B cell (primary cell): ENCODE data around the gene DPP10. TPM values are rescaled to one million over a fixed set of nuclear protein-coding genes. Genes with fewer than 3 reads are reported as not detected.

Source experiments
- ATAC-seq: fragments of 200-7000 bp; cut with Tn5 transposase; one replicate; pipeline ENCODE4 v1.10.0; 2021; ENCODE audit warnings: low read depth, mild to moderate bottlenecking, moderate number of reproducible peaks, moderate library complexity
- CTCF ChIA-PET: fragments of 350-600 bp; sonication (Branson Sonifier 250); formaldehyde crosslinking; loops from one replicate; lab custom pipeline; 2021; ENCODE audit warnings: antibody characterized with exemption, inconsistent platforms; lab: Charles Lee
- POLR2A ChIA-PET: fragments of 350-600 bp; sonication (Branson Sonifier 250); formaldehyde crosslinking; loops from one replicate; lab custom pipeline; 2021; ENCODE audit warnings: antibody characterized with exemption; lab: Charles Lee
- DNase-seq: peaks from one replicate; pipeline ENCODE4 v3.0.0; 2013
- H2AFZ ChIP-seq: 2 replicates; pipeline ENCODE4 v1.6.1; 2012; ENCODE audit warnings: mild to moderate bottlenecking, low read depth, low read length; ENCODE audit not compliant: insufficient read depth, poor library complexity, severe bottlenecking
- H3K27ac ChIP-seq, 2 donors: 1 replicate in 1 of 2; 2 replicates in 1 of 2; pipeline ENCODE4 v1.5.1; 2012 to 2013; ENCODE audit warnings: low read length in 2 of 2, mild to moderate bottlenecking in 2 of 2, moderate library complexity in 1 of 2
- H3K27me3 ChIP-seq, 4 experiments: fragments of 200-600 bp in 1 of 4; sonication (generic) in 1 of 4; replicated peaks in 1 of 4; 1 replicate in 2 of 4; 2 replicates in 2 of 4; pipeline versions ENCODE4 v1.6.1 to v1.7.0; 2013 to 2016; ENCODE audit warnings: low read length in 3 of 4, mild to moderate bottlenecking in 2 of 4, mixed read lengths in 1 of 4, moderate library complexity in 1 of 4; ENCODE audit not compliant: insufficient read depth in 4 of 4, control insufficient read depth in 3 of 4; ENCODE audit errors: control extremely low read depth in 1 of 4
- H3K36me3 ChIP-seq, 2 experiments: replicated peaks in 1 of 2; 1 replicate in 1 of 2; 2 replicates in 1 of 2; pipeline versions ENCODE4 v1.6.1 to v1.7.1; 2013; ENCODE audit warnings: low read length in 1 of 2; ENCODE audit not compliant: insufficient read depth in 2 of 2, control insufficient read depth in 1 of 2; ENCODE audit errors: control extremely low read depth in 1 of 2, extremely low read depth in 1 of 2
- H3K4me1 ChIP-seq, 2 donors: fragments of 200-600 bp in 1 of 2; sonication (generic) in 1 of 2; 1 replicate in 1 of 2; 2 replicates in 1 of 2; pipeline versions ENCODE4 v1.5.1 to v1.6.1; 2013 to 2017; ENCODE audit warnings: low read length in 2 of 2; ENCODE audit not compliant: control insufficient read depth in 2 of 2, insufficient read depth in 2 of 2
- H3K4me2 ChIP-seq: replicated peaks from 2 replicates; pipeline ENCODE3; 2012; ENCODE audit warnings: mild to moderate bottlenecking, low read depth, low read length; ENCODE audit not compliant: poor library complexity, severe bottlenecking
- H3K4me3 ChIP-seq, 5 experiments: fragments of 200-600 bp in 1 of 5; sonication (generic) in 1 of 5; 1 replicate in 3 of 5; 2 replicates in 2 of 5; pipeline versions ENCODE4 v1.5.1 to v1.7.0; 2011 to 2016; ENCODE audit warnings: low read length in 4 of 5, mild to moderate bottlenecking in 4 of 5, low read depth in 2 of 5, control low read depth in 1 of 5, moderate library complexity in 1 of 5; ENCODE audit not compliant: insufficient read depth in 1 of 5; ENCODE audit errors: control extremely low read depth in 1 of 5, extremely low read depth in 1 of 5
- H3K79me2 ChIP-seq: fragments of 200-600 bp; sonication (generic); one replicate; pipeline ENCODE4 v1.6.0; 2016; ENCODE audit warnings: low read length; ENCODE audit not compliant: control insufficient read depth, insufficient read depth
- H3K9ac ChIP-seq: fragments of 200-600 bp; sonication (generic); 2 replicates; pipeline ENCODE4 v1.6.1; 2017; ENCODE audit warnings: mild to moderate bottlenecking, low read length, moderate library complexity
- H3K9me3 ChIP-seq, 3 donors: one replicate each; pipeline versions ENCODE4 v1.6.1 to v1.7.1; 2013; ENCODE audit warnings: low read length in 2 of 3; ENCODE audit not compliant: control insufficient read depth in 2 of 3, insufficient read depth in 1 of 3; ENCODE audit errors: control extremely low read depth in 1 of 3
- H4K20me1 ChIP-seq: 2 replicates; pipeline ENCODE4 v1.6.0; 2012; ENCODE audit warnings: mild to moderate bottlenecking, low read length; ENCODE audit not compliant: insufficient read depth, control insufficient read depth, poor library complexity, severe bottlenecking
- H3K27ac Mint-ChIP-seq: one replicate; pipeline ENCODE4 v1.8.0; 2021; ENCODE audit warnings: mixed read lengths
- H3K27me3 Mint-ChIP-seq: one replicate; pipeline ENCODE4 v1.8.0; 2021; ENCODE audit warnings: mixed read lengths
- H3K4me1 Mint-ChIP-seq: one replicate; pipeline ENCODE4 v1.8.0; 2021; ENCODE audit warnings: mixed read lengths
- H3K4me3 Mint-ChIP-seq: one replicate; pipeline ENCODE4 v1.8.0; 2021; ENCODE audit warnings: mixed read lengths
- H3K9me3 Mint-ChIP-seq: one replicate; pipeline ENCODE4 v1.8.0; 2022; ENCODE audit warnings: mixed read lengths; ENCODE audit not compliant: insufficient read depth
- EZH2 ChIP-seq: IDR thresholded peaks from 2 replicates; pipeline ENCODE4 v1.6.1; 2012; ENCODE audit warnings: borderline replicate concordance, low read depth, mild to moderate bottlenecking, moderate library complexity, low read length; ENCODE audit not compliant: insufficient read depth, poor library complexity, severe bottlenecking
- WGBS: methylation state at CpG from one replicate; pipeline ENCODE4 v1.1.5; 2013; ENCODE audit warnings: missing lambda C conversion rate; ENCODE audit not compliant: insufficient coverage; 5-methylcytosine and 5-hydroxymethylcytosine counted together
- intact Hi-C: fragments of 100-400 bp; cut with micrococcal nuclease; formaldehyde crosslinking; loops from one replicate; pipeline ENCODE4 v1.10.0; 2022
- polyA plus RNA-seq: library from polyadenylated mRNA; depleted of rRNA; stranded (reverse); fragments of >200 nt; gene quantifications from 2 replicates; pipeline ENCODE4 v1.2.3, GENCODE V29; 2012
- total RNA-seq, 2 donors: library from RNA; stranded (reverse); fragments of 120-200 nt in 1 of 2; gene quantifications; 1 replicate in 1 of 2; 2 replicates in 1 of 2; pipeline versions ENCODE4 v1.2.3 to v1.2.4, GENCODE V29; 2013 to 2022
- TF ChIP-seq, protein P1 (sequence below): fragments of 200-600 bp; IDR thresholded peaks from one replicate; pipeline ENCODE4 v1.8.0; 2022; ENCODE audit warnings: antibody characterized with exemption, mild to moderate bottlenecking

The DPP10 gene
- total and polyA plus RNA-seq, 2 donors (not counting 1 experiment from before 2014, with no cell fraction given), result not detected

DNA sequence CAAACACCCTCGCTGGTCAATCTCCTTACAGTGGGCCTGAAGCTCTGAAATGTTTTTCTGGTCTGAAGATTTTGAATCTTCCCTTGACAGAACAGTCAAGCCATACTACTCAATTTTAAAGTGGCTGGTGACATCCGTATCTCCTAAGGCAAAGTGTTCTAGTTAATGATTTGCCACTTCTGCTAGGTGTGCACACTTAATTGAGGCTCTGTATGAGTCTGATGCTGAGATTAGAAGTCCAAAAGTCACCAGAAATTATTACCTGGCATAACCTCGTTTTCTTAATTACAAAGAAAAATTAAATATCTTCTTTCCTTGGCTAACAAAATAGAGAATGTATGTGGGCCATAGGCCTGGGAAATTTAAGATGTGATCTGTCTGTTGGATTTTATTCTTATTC is 104.1 kb downstream of the DPP10 start:
- no peaks in the 10 kb centered on the region for H3K79me2 ChIP-seq
- Mint-ChIP-seq H3K27ac (no peak overlapping the region), H3K9me3 (no peaks in the 10 kb centered on the region), H3K4me1 (no peaks in the 10 kb centered on the region), H3K4me3 (no peak overlapping the region), H3K27me3 (peaks cover 10% of the 10 kb centered on the region)
- no peak overlapping the region for H3K4me2 ChIP-seq
- no peaks in the 10 kb centered on the region for H3K4me1 ChIP-seq
- no peaks in the 10 kb centered on the region for H3K36me3 ChIP-seq
- H4K20me1 ChIP-seq, result no peaks in the 10 kb centered on the region
- H3K4me3 ChIP-seq, result no peak overlapping the region
- CTCF ChIA-PET, result no interaction called here
- peaks cover 0 to 4% (median 0%) of the 10 kb centered on the region in 4 experiments for H3K27me3 ChIP-seq
- DNase-seq, result no peak
- ATAC-seq, result no peak
- no peak overlapping the region for H2AFZ ChIP-seq
- intact Hi-C loops, result no loop called here
- POLR2A ChIA-PET, result no interaction called here
- no peak overlapping the region for H3K9ac ChIP-seq
- no CpG with 5 or more reads among the region's 3 CpGs for WGBS
- H3K27ac ChIP-seq, result no peak overlapping the region
- TF ChIP-seq, protein P1, sequence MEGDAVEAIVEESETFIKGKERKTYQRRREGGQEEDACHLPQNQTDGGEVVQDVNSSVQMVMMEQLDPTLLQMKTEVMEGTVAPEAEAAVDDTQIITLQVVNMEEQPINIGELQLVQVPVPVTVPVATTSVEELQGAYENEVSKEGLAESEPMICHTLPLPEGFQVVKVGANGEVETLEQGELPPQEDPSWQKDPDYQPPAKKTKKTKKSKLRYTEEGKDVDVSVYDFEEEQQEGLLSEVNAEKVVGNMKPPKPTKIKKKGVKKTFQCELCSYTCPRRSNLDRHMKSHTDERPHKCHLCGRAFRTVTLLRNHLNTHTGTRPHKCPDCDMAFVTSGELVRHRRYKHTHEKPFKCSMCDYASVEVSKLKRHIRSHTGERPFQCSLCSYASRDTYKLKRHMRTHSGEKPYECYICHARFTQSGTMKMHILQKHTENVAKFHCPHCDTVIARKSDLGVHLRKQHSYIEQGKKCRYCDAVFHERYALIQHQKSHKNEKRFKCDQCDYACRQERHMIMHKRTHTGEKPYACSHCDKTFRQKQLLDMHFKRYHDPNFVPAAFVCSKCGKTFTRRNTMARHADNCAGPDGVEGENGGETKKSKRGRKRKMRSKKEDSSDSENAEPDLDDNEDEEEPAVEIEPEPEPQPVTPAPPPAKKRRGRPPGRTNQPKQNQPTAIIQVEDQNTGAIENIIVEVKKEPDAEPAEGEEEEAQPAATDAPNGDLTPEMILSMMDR, result no peak
- no peak for TF ChIP-seq EZH2
- H3K9me3 ChIP-seq, result no peaks in the 10 kb centered on the region

DNA sequence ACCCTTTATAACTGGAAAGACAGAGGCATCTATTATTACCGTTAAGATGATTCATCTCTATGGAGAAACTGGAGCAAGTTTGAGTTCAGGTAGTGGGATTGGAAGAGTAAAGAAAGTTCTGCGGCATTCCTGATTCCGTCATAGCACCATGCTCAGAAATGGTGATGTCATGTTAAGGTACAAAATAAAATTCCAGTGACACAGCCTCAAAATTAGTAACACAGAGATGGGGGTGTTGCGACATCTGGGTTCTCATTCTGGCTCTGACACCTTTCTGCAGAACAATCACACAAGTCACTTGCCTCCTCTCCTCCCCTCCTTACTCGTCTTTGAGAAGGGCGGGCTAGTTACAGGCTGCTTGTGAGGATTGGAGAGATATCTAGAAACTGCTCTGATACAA is 105.7 kb downstream of the DPP10 start:
- TF ChIP-seq EZH2, result no peak
- TF ChIP-seq, protein P1, result no peak
- CTCF ChIA-PET, result no interaction called here
- no peak for ATAC-seq
- Histone ChIP-seq H3K9ac (no peak overlapping the region), H3K27me3 (peaks cover 0 to 4% (median 0%) of the 10 kb centered on the region in 4 experiments), H3K4me3 (no peak overlapping the region), H3K27ac (no peak overlapping the region), H4K20me1 (no peaks in the 10 kb centered on the region), H3K4me1 (no peaks in the 10 kb centered on the region), H3K36me3 (no peaks in the 10 kb centered on the region), H3K79me2 (no peaks in the 10 kb centered on the region), H3K4me2 (no peak overlapping the region), H3K9me3 (no peaks in the 10 kb centered on the region), H2AFZ (no peak overlapping the region)
- H3K4me1 Mint-ChIP-seq, result no peaks in the 10 kb centered on the region
- H3K27ac Mint-ChIP-seq, result no peak overlapping the region
- peaks cover 3% of the 10 kb centered on the region for H3K27me3 Mint-ChIP-seq
- POLR2A ChIA-PET, result no interaction called here
- intact Hi-C loops, result no loop called here
- WGBS, result 100% methylated on average over 1 of the region's 6 CpGs
- no peak overlapping the region for H3K4me3 Mint-ChIP-seq
- no peaks in the 10 kb centered on the region for H3K9me3 Mint-ChIP-seq
- no peak for DNase-seq
